GM12878 (cell line): ENCODE measurements around the gene USP36. TPM values are rescaled to one million over a fixed set of nuclear protein-coding genes. Genes with fewer than 3 reads are reported as not detected.

Experiments used
- BACH1 ChIP-seq: fragments of 450-650 bp; IDR thresholded peaks from 2 replicates; pipeline ENCODE4 v1.6.1; 2017; ENCODE audit warnings: mild to moderate bottlenecking, borderline replicate concordance
- BMI1 ChIP-seq: fragments of 450-650 bp; IDR thresholded peaks from 2 replicates; pipeline ENCODE4 v1.6.1; 2016; ENCODE audit warnings: mild to moderate bottlenecking, moderate library complexity, borderline replicate concordance
- CBX3 ChIP-seq: fragments of 200-600 bp; sonication (generic); IDR thresholded peaks from 2 replicates; pipeline ENCODE4 v1.6.1; 2016; ENCODE audit warnings: low read depth, borderline replicate concordance
- CEBPB ChIP-seq, 2 experiments: fragments of 150-350 bp in 1 of 2; IDR thresholded peaks; 2 replicates each; pipeline ENCODE4 v1.6.1; 2012 to 2014; ENCODE audit warnings: low read depth in 2 of 2, low read length in 2 of 2, borderline replicate concordance in 1 of 2, inconsistent platforms in 1 of 2
- CREM ChIP-seq: IDR thresholded peaks from 2 replicates; pipeline ENCODE4 v1.6.1; 2014; ENCODE audit warnings: antibody characterized with exemption, low read depth
- EED ChIP-seq: sonication (generic); IDR thresholded peaks from 2 replicates; pipeline ENCODE4 v1.6.1; 2016; ENCODE audit warnings: antibody characterized with exemption, low read depth
- EZH2 ChIP-seq: IDR thresholded peaks from 2 replicates; pipeline ENCODE4 v1.6.1; 2012; ENCODE audit warnings: low read depth, mild to moderate bottlenecking, control low read depth, inconsistent platforms, low read length, borderline replicate concordance; ENCODE audit not compliant: control insufficient read depth
- FOS ChIP-seq: IDR thresholded peaks from 3 replicates; pipeline ENCODE4 v1.6.1; 2011; ENCODE audit warnings: borderline replicate concordance; ENCODE audit not compliant: insufficient read length; ENCODE audit errors: extremely low read depth
- HDGF ChIP-seq: fragments of 450-650 bp; IDR thresholded peaks from 2 replicates; pipeline ENCODE4 v1.6.1; 2016; ENCODE audit warnings: antibody characterized with exemption
- MXI1 ChIP-seq: fragments of 150-350 bp; IDR thresholded peaks from 2 replicates; pipeline ENCODE4 v1.6.1; 2011; ENCODE audit warnings: low read depth, mild to moderate bottlenecking, inconsistent platforms, low read length, improper control_type of control experiment
- NFXL1 ChIP-seq: fragments of 450-650 bp; IDR thresholded peaks from 2 replicates; pipeline ENCODE4 v1.6.1; 2017; ENCODE audit warnings: antibody characterized with exemption, mild to moderate bottlenecking, borderline replicate concordance
- NR2C1 ChIP-seq: fragments of 450-650 bp; IDR thresholded peaks from 2 replicates; pipeline ENCODE4 v1.6.1; 2017; ENCODE audit warnings: antibody characterized with exemption, mild to moderate bottlenecking, moderate library complexity
- WRNIP1 ChIP-seq: IDR thresholded peaks from 2 replicates; pipeline ENCODE4 v1.6.1; 2011; ENCODE audit warnings: low read depth, low read length, improper control_type of control experiment, borderline replicate concordance
- YY1 ChIP-seq: IDR thresholded peaks from 2 replicates; pipeline ENCODE4 v1.6.1; 2011; ENCODE audit warnings: low read depth, mild to moderate bottlenecking, low read length
- ZNF217 ChIP-seq: fragments of 450-650 bp; IDR thresholded peaks from 2 replicates; pipeline ENCODE4 v1.6.1; 2017; ENCODE audit warnings: antibody characterized with exemption, mild to moderate bottlenecking
- ZNF24 ChIP-seq: fragments of 450-650 bp; IDR thresholded peaks from 2 replicates; pipeline ENCODE4 v1.6.1; 2017; ENCODE audit warnings: antibody characterized with exemption, mild to moderate bottlenecking
- ZNF622 ChIP-seq: fragments of 450-650 bp; IDR thresholded peaks from 2 replicates; pipeline ENCODE4 v1.6.1; 2017; ENCODE audit warnings: mild to moderate bottlenecking, inconsistent platforms
- polyA plus RNA-seq, 11 experiments: library from polyadenylated mRNA; depleted of rRNA in 4 of 11; unstranded in 6 of 11; stranded (reverse) in 5 of 11; fragments of >200 nt; fragmentation: Nextera tagmentation in 4 of 11; fragmentation: Illumina TruSeq in 1 of 11; extraction: Ambion mirVana in 4 of 11; extraction: Trizol in 1 of 11; gene quantifications; 1 replicate in 1 of 11; 2 replicates in 10 of 11; pipeline versions ENCODE4 v1.2.1 to v1.2.3, GENCODE V29; 2011 to 2016; ENCODE audit warnings: inconsistent platforms in 2 of 11, missing spikeins in 2 of 11, low read depth in 1 of 11
- total RNA-seq, 4 experiments: library from RNA; depleted of rRNA in 3 of 4; stranded (reverse); fragments of >200 nt in 3 of 4; fragmentation: Illumina TruSeq in 1 of 4; extraction: Trizol in 1 of 4; gene quantifications; 2 replicates each; pipeline versions ENCODE4 v1.2.1 to v1.2.3, GENCODE V29; 2013 to 2021
- TF ChIP-seq, protein P1 (sequence below): fragments of 450-650 bp; IDR thresholded peaks from 2 replicates; pipeline ENCODE4 v1.6.1; 2017; ENCODE audit warnings: mild to moderate bottlenecking
- TF ChIP-seq, protein P2 (sequence below): fragments of 450-650 bp; IDR thresholded peaks from 2 replicates; pipeline ENCODE4 v1.6.1; 2018; ENCODE audit warnings: borderline replicate concordance, mild to moderate bottlenecking; ENCODE audit not compliant: partially characterized antibody
- TF ChIP-seq, protein P3 (sequence below): fragments of 450-650 bp; IDR thresholded peaks from 2 replicates; pipeline ENCODE4 v1.6.1; 2016; ENCODE audit warnings: mild to moderate bottlenecking
- TF ChIP-seq, protein P4 (sequence below): IDR thresholded peaks from 2 replicates; pipeline ENCODE4 v1.6.1; 2011; ENCODE audit warnings: low read depth, low read length, improper control_type of control experiment, borderline replicate concordance
- TF ChIP-seq, protein P5 (sequence below): fragments of 450-650 bp; IDR thresholded peaks from 2 replicates; pipeline ENCODE4 v1.6.1; 2018; ENCODE audit warnings: mild to moderate bottlenecking, low read depth, moderate library complexity; ENCODE audit not compliant: partially characterized antibody

The USP36 gene
- total and polyA plus RNA-seq, 10 of the 15 experiments (the other 5 are each of a cell fraction or from before 2014, with no cell fraction given) = 7.2 to 65.7 (median 33.6) TPM

DNA sequence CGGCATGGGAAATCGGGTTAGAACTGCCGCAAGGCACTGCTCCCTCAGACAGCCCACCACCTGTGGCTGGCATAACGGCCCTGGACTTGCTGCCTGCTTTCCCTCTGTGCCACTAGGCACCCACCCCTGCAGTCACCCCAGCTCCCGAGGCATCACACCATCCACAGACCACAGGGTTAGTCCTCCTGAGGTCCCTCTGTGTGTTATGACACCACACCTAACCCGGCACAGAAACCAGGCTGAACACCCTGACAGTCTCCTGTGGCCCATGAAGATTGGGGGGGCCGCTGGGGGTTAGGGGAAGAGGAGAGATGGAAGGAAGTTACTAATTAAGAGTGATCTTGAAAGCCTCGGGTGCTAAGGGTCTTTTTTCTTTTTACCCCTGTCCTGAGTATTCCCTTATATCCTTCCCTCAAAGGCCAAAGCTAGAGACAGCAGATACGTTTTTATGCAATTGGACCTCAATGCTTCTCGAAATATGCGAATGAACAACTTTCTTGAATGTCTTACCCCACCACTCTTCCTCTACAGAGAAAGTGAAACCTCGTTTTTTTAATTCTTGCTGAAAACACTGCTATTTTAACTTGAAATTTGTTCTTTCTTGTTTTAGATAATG is 65.5 kb downstream of the USP36 start (continued):
- TF ChIP-seq, protein P1, sequence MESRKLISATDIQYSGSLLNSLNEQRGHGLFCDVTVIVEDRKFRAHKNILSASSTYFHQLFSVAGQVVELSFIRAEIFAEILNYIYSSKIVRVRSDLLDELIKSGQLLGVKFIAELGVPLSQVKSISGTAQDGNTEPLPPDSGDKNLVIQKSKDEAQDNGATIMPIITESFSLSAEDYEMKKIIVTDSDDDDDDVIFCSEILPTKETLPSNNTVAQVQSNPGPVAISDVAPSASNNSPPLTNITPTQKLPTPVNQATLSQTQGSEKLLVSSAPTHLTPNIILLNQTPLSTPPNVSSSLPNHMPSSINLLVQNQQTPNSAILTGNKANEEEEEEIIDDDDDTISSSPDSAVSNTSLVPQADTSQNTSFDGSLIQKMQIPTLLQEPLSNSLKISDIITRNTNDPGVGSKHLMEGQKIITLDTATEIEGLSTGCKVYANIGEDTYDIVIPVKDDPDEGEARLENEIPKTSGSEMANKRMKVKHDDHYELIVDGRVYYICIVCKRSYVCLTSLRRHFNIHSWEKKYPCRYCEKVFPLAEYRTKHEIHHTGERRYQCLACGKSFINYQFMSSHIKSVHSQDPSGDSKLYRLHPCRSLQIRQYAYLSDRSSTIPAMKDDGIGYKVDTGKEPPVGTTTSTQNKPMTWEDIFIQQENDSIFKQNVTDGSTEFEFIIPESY = no peak
- TF ChIP-seq CBX3 (no peak), YY1 (no peak), HDGF (peak; percentile 81; the same call in 1 of the 2 replicates), BMI1 (no peak), CEBPB (IDR thresholded peaks at IDR 0.05; ENCODE audit: borderline replicate concordance in 1 of 2, low read depth in 2 of 2, low read length in 2 of 2) (no peak), FOS (no peak), NFXL1 (no peak), ZNF622 (no peak), EED (peak; percentile 91), WRNIP1 (peak; percentile 43; the same call in 1 of the 2 replicates), ZNF217 (no peak), ZNF24 (0 out of 2 replicates have a peak, but pooled peaks have one; percentile 48), MXI1 (no peak), NR2C1 (no peak), CREM (peak; percentile 39), BACH1 (peak; percentile 76; the same call in 1 of the 2 replicates), EZH2 (no peak)
- TF ChIP-seq, protein P2, sequence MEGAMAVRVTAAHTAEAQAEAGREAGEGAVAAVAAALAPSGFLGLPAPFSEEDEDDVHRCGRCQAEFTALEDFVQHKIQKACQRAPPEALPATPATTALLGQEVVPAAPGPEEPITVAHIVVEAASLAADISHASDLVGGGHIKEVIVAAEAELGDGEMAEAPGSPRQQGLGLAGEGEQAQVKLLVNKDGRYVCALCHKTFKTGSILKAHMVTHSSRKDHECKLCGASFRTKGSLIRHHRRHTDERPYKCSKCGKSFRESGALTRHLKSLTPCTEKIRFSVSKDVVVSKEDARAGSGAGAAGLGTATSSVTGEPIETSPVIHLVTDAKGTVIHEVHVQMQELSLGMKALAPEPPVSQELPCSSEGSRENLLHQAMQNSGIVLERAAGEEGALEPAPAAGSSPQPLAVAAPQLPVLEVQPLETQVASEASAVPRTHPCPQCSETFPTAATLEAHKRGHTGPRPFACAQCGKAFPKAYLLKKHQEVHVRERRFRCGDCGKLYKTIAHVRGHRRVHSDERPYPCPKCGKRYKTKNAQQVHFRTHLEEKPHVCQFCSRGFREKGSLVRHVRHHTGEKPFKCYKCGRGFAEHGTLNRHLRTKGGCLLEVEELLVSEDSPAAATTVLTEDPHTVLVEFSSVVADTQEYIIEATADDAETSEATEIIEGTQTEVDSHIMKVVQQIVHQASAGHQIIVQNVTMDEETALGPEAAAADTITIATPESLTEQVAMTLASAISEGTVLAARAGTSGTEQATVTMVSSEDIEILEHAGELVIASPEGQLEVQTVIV = no peak
- TF ChIP-seq, protein P3, sequence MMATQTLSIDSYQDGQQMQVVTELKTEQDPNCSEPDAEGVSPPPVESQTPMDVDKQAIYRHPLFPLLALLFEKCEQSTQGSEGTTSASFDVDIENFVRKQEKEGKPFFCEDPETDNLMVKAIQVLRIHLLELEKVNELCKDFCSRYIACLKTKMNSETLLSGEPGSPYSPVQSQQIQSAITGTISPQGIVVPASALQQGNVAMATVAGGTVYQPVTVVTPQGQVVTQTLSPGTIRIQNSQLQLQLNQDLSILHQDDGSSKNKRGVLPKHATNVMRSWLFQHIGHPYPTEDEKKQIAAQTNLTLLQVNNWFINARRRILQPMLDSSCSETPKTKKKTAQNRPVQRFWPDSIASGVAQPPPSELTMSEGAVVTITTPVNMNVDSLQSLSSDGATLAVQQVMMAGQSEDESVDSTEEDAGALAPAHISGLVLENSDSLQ = peak; percentile 36; the same call in 1 of the 2 replicates
- TF ChIP-seq, protein P4, sequence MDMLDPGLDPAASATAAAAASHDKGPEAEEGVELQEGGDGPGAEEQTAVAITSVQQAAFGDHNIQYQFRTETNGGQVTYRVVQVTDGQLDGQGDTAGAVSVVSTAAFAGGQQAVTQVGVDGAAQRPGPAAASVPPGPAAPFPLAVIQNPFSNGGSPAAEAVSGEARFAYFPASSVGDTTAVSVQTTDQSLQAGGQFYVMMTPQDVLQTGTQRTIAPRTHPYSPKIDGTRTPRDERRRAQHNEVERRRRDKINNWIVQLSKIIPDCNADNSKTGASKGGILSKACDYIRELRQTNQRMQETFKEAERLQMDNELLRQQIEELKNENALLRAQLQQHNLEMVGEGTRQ = no peak
- TF ChIP-seq, protein P5, sequence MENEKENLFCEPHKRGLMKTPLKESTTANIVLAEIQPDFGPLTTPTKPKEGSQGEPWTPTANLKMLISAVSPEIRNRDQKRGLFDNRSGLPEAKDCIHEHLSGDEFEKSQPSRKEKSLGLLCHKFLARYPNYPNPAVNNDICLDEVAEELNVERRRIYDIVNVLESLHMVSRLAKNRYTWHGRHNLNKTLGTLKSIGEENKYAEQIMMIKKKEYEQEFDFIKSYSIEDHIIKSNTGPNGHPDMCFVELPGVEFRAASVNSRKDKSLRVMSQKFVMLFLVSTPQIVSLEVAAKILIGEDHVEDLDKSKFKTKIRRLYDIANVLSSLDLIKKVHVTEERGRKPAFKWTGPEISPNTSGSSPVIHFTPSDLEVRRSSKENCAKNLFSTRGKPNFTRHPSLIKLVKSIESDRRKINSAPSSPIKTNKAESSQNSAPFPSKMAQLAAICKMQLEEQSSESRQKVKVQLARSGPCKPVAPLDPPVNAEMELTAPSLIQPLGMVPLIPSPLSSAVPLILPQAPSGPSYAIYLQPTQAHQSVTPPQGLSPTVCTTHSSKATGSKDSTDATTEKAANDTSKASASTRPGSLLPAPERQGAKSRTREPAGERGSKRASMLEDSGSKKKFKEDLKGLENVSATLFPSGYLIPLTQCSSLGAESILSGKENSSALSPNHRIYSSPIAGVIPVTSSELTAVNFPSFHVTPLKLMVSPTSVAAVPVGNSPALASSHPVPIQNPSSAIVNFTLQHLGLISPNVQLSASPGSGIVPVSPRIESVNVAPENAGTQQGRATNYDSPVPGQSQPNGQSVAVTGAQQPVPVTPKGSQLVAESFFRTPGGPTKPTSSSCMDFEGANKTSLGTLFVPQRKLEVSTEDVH = peak; percentile 52
